ENCODE results near the gene CLSTN2.

DNA sequence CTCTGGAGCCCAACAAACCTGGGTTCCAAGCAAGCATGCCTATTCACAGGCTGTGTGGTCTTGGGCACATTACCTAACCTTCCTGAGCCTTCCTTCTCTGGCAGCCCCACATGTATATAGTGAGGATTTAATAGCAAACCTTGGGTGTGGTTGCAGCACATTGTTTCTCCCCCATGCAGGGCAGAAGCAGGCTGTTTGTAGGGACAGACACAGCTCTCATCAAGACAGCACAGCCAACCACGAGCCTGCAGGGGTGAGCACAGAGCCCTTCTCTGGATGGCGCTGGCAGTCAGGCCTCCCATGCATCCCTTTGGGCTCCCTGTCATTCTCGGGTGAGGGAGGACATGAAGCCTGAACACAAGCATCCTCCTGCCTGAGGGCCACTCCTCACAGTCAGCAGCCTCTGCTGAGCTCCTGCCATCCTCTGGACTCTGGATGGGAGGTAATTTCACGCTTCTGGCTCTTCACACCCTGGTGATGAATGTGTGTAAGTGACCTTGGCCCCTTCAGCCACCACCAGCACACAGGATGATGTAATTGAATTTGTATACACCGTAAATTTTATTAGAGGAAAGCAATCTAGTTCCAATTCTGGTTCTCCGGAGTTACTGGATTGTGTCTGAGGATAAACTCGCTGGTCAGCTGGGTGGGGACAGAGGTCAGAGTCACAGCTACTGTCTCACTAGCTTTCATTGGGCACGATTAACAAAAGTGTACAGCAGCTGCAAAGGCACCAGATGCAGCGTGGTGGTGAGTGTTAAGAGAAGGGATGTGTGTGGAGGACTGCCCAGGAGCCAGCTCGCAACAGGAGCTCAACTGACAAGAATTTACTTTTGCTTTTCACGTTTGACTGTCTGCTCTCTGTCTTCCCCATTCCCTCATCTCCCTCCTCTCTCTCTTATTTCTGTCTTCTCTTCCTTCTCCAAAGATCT, 118.1 kb downstream of the CLSTN2 start:
- TF ChIP-seq, protein P1, sequence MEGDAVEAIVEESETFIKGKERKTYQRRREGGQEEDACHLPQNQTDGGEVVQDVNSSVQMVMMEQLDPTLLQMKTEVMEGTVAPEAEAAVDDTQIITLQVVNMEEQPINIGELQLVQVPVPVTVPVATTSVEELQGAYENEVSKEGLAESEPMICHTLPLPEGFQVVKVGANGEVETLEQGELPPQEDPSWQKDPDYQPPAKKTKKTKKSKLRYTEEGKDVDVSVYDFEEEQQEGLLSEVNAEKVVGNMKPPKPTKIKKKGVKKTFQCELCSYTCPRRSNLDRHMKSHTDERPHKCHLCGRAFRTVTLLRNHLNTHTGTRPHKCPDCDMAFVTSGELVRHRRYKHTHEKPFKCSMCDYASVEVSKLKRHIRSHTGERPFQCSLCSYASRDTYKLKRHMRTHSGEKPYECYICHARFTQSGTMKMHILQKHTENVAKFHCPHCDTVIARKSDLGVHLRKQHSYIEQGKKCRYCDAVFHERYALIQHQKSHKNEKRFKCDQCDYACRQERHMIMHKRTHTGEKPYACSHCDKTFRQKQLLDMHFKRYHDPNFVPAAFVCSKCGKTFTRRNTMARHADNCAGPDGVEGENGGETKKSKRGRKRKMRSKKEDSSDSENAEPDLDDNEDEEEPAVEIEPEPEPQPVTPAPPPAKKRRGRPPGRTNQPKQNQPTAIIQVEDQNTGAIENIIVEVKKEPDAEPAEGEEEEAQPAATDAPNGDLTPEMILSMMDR (IDR thresholded peaks at IDR 0.05): no peak
- TF ChIP-seq POLR2AphosphoS5 (IDR thresholded peaks at IDR 0.05) (no peak), POLR2A (IDR thresholded peaks at IDR 0.05; ENCODE audit: low read depth) (no peak)

Data from esophagus muscularis mucosa (tissue), 3 donors.